ENCODE results near the gene AADACL2.
"Not testable (repeated sequence)": the region's sequence is repeated elsewhere in the genome, so short reads cannot be mapped to it uniquely, and the experiment has no call there.

Gene AADACL2

DNA sequence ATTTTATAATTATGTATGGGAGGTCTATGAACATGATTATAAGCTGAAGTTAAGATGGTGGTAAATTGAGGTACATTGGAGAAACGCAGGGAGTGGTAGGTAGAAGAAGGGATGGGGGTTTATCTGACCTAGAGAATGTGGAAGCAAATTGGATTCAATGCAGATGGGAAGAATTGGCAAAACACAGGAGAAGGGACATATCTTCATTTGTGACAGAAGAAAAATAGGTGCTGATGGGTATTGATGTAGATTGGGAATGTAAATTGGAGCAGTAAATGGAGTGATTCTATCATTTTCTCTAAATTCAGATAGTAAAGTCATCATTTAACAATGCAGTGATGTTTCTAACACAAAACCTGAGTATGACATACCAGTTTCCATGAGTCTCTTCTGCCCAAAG, 40.5 kb downstream of the AADACL2 start:
- H3K9me3 ChIP-seq (replicated peaks in 1 of 11), result no peaks in the 10 kb centered on the region
- no peaks in the 10 kb centered on the region for H3K36me3 ChIP-seq
- TF ChIP-seq Cebpa-rat (IDR thresholded peaks at IDR 0.05), result no peak

DNA sequence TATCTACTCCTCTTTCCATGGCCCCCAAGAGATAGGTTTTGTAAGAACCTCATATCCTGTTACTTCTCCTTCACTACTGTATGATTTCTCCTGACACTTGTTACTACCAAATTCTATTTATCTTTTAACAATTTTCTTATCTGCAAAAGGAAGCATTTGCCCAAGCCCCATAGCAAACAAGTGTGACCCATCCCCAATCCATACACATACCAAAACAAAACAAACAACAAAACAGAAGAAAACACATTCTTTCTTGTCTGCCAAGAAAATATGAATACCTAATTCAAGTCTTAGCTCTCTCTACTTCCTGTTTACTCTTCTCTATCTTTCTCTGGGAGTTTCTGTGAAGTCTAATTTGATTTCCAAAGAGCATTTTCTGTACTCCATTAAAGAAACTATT, 41.2 kb downstream of the AADACL2 start:
- Histone ChIP-seq H3K27me3 (no peaks in the 10 kb centered on the region), H3K4me2 (no peak overlapping the region), H3K27ac (no peak overlapping the region), H3K36me3 (no peaks in the 10 kb centered on the region), H3K4me3 (no peak overlapping the region), H4K20me1 (no peaks in the 10 kb centered on the region), H3K9ac (no peak overlapping the region), H3K4me1 (peaks cover 0 to 10% (median 6%) of the 10 kb centered on the region in 10 experiments; a peak in 9 of 20 replicates), H3K9me3 (replicated peaks in 1 of 11) (no peaks in the 10 kb centered on the region)
- TF ChIP-seq Cebpa-rat (IDR thresholded peaks at IDR 0.05), result no peak

More for the DNA sequence above, 40.5 kb downstream of the AADACL2 start:
- no peak overlapping the region for H3K9ac ChIP-seq
- no peaks in the 10 kb centered on the region for H3K27me3 ChIP-seq
- H3K4me1 ChIP-seq, result peaks cover 0 to 10% (median 7%) of the 10 kb centered on the region in 10 experiments; a peak in 9 of 20 replicates
- no peaks in the 10 kb centered on the region for H4K20me1 ChIP-seq
- no peak overlapping the region for H3K4me2 ChIP-seq
- H3K4me3 ChIP-seq, result no peak overlapping the region
- H3K27ac ChIP-seq, result no peak overlapping the region

DNA sequence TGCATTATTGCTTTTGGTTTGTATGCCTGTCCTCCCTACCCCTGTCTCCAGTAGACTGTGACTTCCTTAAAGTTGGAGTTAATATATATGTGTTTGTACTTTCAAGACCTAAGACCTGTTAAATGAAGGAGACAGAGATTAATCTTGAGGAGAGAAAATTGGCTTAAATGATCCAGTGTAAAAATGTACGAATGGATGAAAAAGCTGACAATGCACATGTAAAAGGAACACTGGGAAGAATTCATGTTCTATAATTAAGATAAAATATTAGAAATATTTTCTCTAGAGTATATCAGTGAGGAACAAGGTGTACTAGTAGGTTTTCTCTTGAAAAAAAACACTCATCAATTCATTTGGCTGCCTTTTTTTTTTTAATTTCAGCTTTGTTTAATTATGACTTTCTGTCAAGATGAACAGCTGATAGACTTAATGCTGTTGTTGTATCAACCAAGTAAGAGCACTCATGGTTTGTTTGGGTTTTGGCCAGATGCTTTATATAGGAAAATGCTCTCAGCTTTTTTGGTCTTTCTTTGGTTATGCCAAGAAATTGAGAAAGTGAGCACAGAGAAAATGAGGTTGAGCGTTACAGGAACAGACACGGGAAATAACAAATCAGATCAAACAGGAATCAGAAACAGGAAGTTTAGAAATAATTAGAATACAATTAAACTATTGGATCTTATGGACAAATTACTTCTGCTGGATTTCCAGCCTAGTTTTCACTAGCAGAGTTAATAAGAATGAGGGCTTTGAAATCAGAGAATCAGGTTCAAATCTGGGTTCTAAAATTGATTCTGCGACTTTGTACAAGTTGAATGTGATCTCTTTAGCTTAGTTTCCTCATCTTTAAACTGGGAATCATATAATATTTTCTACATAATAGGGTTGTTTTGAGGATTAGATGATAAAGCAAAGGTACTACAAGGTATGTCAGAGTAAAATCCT, 41.9 kb downstream of the AADACL2 start:
- Histone ChIP-seq H3K4me2 (no peak overlapping the region), H4K20me1 (no peaks in the 10 kb centered on the region), H3K9me3 (replicated peaks in 1 of 11) (no peaks in the 10 kb centered on the region), H3K27ac (no peak overlapping the region), H3K4me1 (peaks cover 0 to 10% (median 4%) of the 10 kb centered on the region in 10 experiments; a peak in 7 of 20 replicates), H3K9ac (no peak overlapping the region), H3K27me3 (no peaks in the 10 kb centered on the region), H3K4me3 (no peak overlapping the region), H3K36me3 (no peaks in the 10 kb centered on the region)
- no peak for TF ChIP-seq Cebpa-rat (IDR thresholded peaks at IDR 0.05)

- no peak overlapping the region for H3K27ac ChIP-seq
- no peaks in the 10 kb centered on the region for H4K20me1 ChIP-seq
- H3K4me3 ChIP-seq, result no peak overlapping the region
- no peak overlapping the region for H3K4me2 ChIP-seq
- no peak overlapping the region for H3K9ac ChIP-seq
- H3K4me1 ChIP-seq, result peaks cover 0 to 4% (median 3%) of the 10 kb centered on the region in 10 experiments; a peak in 7 of 20 replicates
- H3K36me3 ChIP-seq, result no peaks in the 10 kb centered on the region
- TF ChIP-seq Cebpa-rat (IDR thresholded peaks at IDR 0.05), result no peak
- H3K9me3 ChIP-seq (replicated peaks in 1 of 11), result no peaks in the 10 kb centered on the region
- H3K27me3 ChIP-seq, result no peaks in the 10 kb centered on the region
Measured at GRCh38 chr3:151776259-151776740, 42.6 kb downstream of the AADACL2 start.

DNA sequence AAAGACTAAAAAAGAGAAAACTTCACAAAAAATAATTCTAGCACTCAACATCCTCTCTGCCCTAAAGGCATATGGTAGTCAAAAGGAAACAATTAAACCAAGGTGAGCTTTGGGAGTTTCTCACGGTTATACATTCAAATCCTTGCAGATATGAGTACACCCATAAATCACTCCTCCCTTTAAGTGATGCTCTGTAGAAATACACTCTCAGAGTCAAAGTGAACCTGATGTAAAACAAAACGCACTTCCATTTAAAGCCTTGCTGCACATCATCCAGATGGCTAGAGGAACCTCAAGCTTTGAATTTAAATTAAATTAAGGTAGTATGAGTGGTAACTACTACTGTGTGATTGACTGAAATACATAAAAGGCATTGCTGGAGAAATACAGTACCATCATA, 44.2 kb downstream of the AADACL2 start:
- no peak overlapping the region for H3K4me3 ChIP-seq
- no peaks in the 10 kb centered on the region for H3K36me3 ChIP-seq
- no peaks in the 10 kb centered on the region for H4K20me1 ChIP-seq
- H3K9me3 ChIP-seq (replicated peaks in 1 of 11), result no peaks in the 10 kb centered on the region
- no peak for TF ChIP-seq Cebpa-rat (IDR thresholded peaks at IDR 0.05)
- H3K4me1 ChIP-seq, result 0 out of 20 replicates have a peak, but pooled peaks cover 0 to 4% (median 0%) of the 10 kb centered on the region in 10 experiments
- no peaks in the 10 kb centered on the region for H3K27me3 ChIP-seq
- no peak overlapping the region for H3K4me2 ChIP-seq
- H3K27ac ChIP-seq, result no peak overlapping the region
- no peak overlapping the region for H3K9ac ChIP-seq

- H3K27ac ChIP-seq, result no peak overlapping the region
- no peak overlapping the region for H3K4me3 ChIP-seq
- no peak overlapping the region for H3K4me2 ChIP-seq
- no peaks in the 10 kb centered on the region for H3K4me1 ChIP-seq
- no peak overlapping the region for H3K9ac ChIP-seq
- peaks cover 0 to 8% (median 5%) of the 10 kb centered on the region in 11 experiments; a peak in 11 of 22 replicates for H3K9me3 ChIP-seq (replicated peaks in 1 of 11)
- H3K27me3 ChIP-seq, result no peaks in the 10 kb centered on the region
- H4K20me1 ChIP-seq, result no peaks in the 10 kb centered on the region
- H3K36me3 ChIP-seq, result no peaks in the 10 kb centered on the region
- TF ChIP-seq Cebpa-rat (IDR thresholded peaks at IDR 0.05), result no peak
Measured at GRCh38 chr3:151787626-151788025, 53.9 kb downstream of the AADACL2 start.

GRCh38 chr3:151788401-151788800, 54.7 kb downstream of the AADACL2 start:
- Histone ChIP-seq H3K4me2 (no peak overlapping the region), H3K9me3 (replicated peaks in 1 of 11) (peaks cover 0 to 8% (median 5%) of the 10 kb centered on the region in 11 experiments; a peak in 11 of 22 replicates), H3K9ac (no peak overlapping the region), H3K4me3 (no peak overlapping the region), H4K20me1 (no peaks in the 10 kb centered on the region), H3K36me3 (no peaks in the 10 kb centered on the region), H3K4me1 (no peaks in the 10 kb centered on the region), H3K27ac (no peak overlapping the region), H3K27me3 (no peaks in the 10 kb centered on the region)
- no peak for TF ChIP-seq Cebpa-rat (IDR thresholded peaks at IDR 0.05)

- no peak for TF ChIP-seq Cebpa-rat (IDR thresholded peaks at IDR 0.05)
- H3K9me3 ChIP-seq (replicated peaks in 1 of 11), result peaks cover 0 to 8% (median 5%) of the 10 kb centered on the region in 11 experiments; a peak in 11 of 22 replicates
- H4K20me1 ChIP-seq, result no peaks in the 10 kb centered on the region
- H3K4me1 ChIP-seq, result no peaks in the 10 kb centered on the region
- H3K36me3 ChIP-seq, result no peaks in the 10 kb centered on the region
- H3K27me3 ChIP-seq, result no peaks in the 10 kb centered on the region
- H3K9ac ChIP-seq, result no peak overlapping the region
- no peak overlapping the region for H3K27ac ChIP-seq
- no peak overlapping the region for H3K4me2 ChIP-seq
- no peak overlapping the region for H3K4me3 ChIP-seq
Measured at GRCh38 chr3:151789853-151790463, 56.2 kb downstream of the AADACL2 start.

- not testable (repeated sequence) for H3K4me1 ChIP-seq, H3K27ac ChIP-seq
Measured at GRCh38 chr3:151790763-151791162, 57.0 kb downstream of the AADACL2 start.

More at GRCh38 chr3:151790763-151791162, 57.0 kb downstream of the AADACL2 start:
- H3K36me3 ChIP-seq; H3K27me3 ChIP-seq; H3K4me3 ChIP-seq; H3K9me3 ChIP-seq (replicated peaks in 1 of 11); H3K4me2 ChIP-seq; H4K20me1 ChIP-seq; H3K9ac ChIP-seq: not testable (repeated sequence)

Measured in BLaER1 treated with 17β-estradiol and CSF1 and Interleukin-3, amounts not matched to agents 10 nM and 100 nM (cell line).